ENCODE results near the gene TWIST2.

DNA sequence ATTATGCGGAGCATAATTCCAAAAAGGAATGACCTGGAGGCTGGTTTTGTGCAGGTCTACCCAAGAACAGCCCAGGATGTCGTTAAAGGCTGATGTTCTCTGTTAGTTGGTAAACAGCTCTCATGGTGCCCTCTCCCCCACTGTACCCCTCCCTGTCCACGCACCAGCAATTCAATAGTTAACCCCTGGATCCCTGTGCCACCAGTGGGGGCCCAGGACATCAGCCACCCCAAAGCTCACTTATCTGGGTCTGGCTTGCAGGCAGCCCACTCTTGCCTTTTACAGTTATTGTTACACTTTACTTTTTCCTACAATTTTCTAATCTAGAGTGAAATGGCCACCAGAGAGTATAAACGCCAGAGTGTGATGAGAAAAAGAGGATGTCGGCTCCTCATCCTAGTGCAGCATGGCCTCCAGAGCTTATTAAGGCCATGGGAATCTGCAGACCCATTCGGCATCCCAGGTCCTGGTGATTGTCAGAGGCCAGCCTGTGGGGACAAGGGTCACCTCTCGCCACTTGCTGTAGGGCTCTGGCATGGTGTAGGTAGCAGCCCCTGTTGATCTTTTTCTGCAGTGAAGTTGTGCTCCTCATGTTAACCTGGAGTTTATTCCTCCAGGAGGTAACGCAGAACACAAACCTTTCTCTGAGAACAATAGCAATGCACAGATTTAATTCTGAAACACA lies 30.3 kb downstream of the TWIST2 start:
- TF ChIP-seq POLR2A (IDR thresholded peaks at IDR 0.05; ENCODE audit: low read depth, low read length) (no peak), SPI1 (IDR thresholded peaks at IDR 0.05; ENCODE audit: low read depth, low read length) (no peak), POLR2AphosphoS5 (IDR thresholded peaks at IDR 0.05; ENCODE audit: low read depth, low read length) (no peak), TAF1 (IDR thresholded peaks at IDR 0.05; ENCODE audit: low read depth, low read length) (no peak), POU2F2 (IDR thresholded peaks at IDR 0.05; ENCODE audit: low read depth, low read length) (no peak)

All from GM12891 (cell line).